Keratinocyte (primary cell): ENCODE results near the gene STK11. TPM values are rescaled to one million over a fixed set of nuclear protein-coding genes. Genes with fewer than 3 reads are reported as not detected.

ENCODE experiments used
- DNase-seq: peaks from one replicate; pipeline ENCODE4 v3.0.0-alpha.2; 2011; ENCODE audit warnings: low read depth, missing footprints, low spot score
- FAIRE-seq: peaks from 2 replicates; lab custom pipeline; 2011; peaks lifted over from hg19 to GRCh38; lab: Jason Lieb, UNC
- H2AFZ ChIP-seq: 2 replicates; pipeline ENCODE4 v1.6.0; 2012; ENCODE audit warnings: low read length, control low read depth, inconsistent platforms; ENCODE audit not compliant: control insufficient read depth
- H3K27ac ChIP-seq: 2 replicates; pipeline ENCODE4 v1.5.1; 2011; ENCODE audit warnings: low read length; ENCODE audit not compliant: control insufficient read depth, insufficient read depth
- H3K27me3 ChIP-seq: 3 replicates; pipeline ENCODE4 v1.6.0; 2011; ENCODE audit warnings: low read length; ENCODE audit not compliant: control insufficient read depth, insufficient read depth; ENCODE audit errors: extremely low read depth
- H3K36me3 ChIP-seq, 2 experiments: 2 replicates in 1 of 2; 3 replicates in 1 of 2; pipeline ENCODE4 v1.5.1; 2011; ENCODE audit warnings: low read length in 2 of 2, mild to moderate bottlenecking in 1 of 2; ENCODE audit not compliant: control insufficient read depth in 2 of 2, insufficient read depth in 2 of 2; ENCODE audit errors: extremely low read depth in 1 of 2
- H3K4me1 ChIP-seq: 3 replicates; pipeline ENCODE4 v1.5.1; 2011; ENCODE audit warnings: low read length; ENCODE audit not compliant: control insufficient read depth, insufficient read depth; ENCODE audit errors: extremely low read depth
- H3K4me2 ChIP-seq: 3 replicates; pipeline ENCODE4 v1.6.0; 2011; ENCODE audit warnings: low read depth, low read length; ENCODE audit not compliant: control insufficient read depth, insufficient read depth; ENCODE audit errors: extremely low read depth
- H3K4me3 ChIP-seq, 3 experiments: fragments of 200-600 bp in 1 of 3; sonication (generic) in 1 of 3; 2 replicates in 2 of 3; 3 replicates in 1 of 3; pipeline ENCODE4 v1.5.1; 2011 to 2016; ENCODE audit warnings: low read length in 3 of 3, mild to moderate bottlenecking in 3 of 3, control low read depth in 2 of 3, inconsistent platforms in 1 of 3, low read depth in 1 of 3, mixed read lengths in 1 of 3, mixed run types in 1 of 3, moderate library complexity in 1 of 3; ENCODE audit not compliant: control insufficient read depth in 2 of 3, insufficient read depth in 2 of 3; ENCODE audit errors: extremely low read depth in 1 of 3
- H3K79me2 ChIP-seq: 2 replicates; pipeline ENCODE4 v1.6.0; 2012; ENCODE audit warnings: low read length; ENCODE audit not compliant: control insufficient read depth, insufficient read depth
- H3K9ac ChIP-seq: 3 replicates; pipeline ENCODE4 v1.6.0; 2011; ENCODE audit warnings: low read length; ENCODE audit not compliant: control insufficient read depth, insufficient read depth; ENCODE audit errors: extremely low read depth
- H3K9me1 ChIP-seq: 3 replicates; pipeline ENCODE4 v1.6.0; 2011; ENCODE audit warnings: low read length; ENCODE audit not compliant: control insufficient read depth, insufficient read depth; ENCODE audit errors: extremely low read depth
- H3K9me3 ChIP-seq: 2 replicates; pipeline ENCODE4 v1.5.1; 2012; ENCODE audit warnings: low read depth, low read length; ENCODE audit not compliant: control insufficient read depth
- H4K20me1 ChIP-seq: 3 replicates; pipeline ENCODE4 v1.6.0; 2011; ENCODE audit warnings: low read length; ENCODE audit not compliant: control insufficient read depth, insufficient read depth; ENCODE audit errors: extremely low read depth
- CTCF ChIP-seq, 3 experiments: IDR thresholded peaks in 1 of 3; conservative IDR thresholded peaks in 1 of 3; optimal IDR thresholded peaks in 1 of 3; 2 replicates in 2 of 3; 3 replicates in 1 of 3; pipeline versions ENCODE3 to v1.5.1; 2011; ENCODE audit warnings: low read length in 3 of 3, mild to moderate bottlenecking in 3 of 3, moderate library complexity in 2 of 3, control low read depth in 1 of 3, inconsistent platforms in 1 of 3; ENCODE audit not compliant: insufficient read depth in 2 of 3; ENCODE audit errors: extremely low read depth in 1 of 3
- EZH2 ChIP-seq: IDR thresholded peaks from one replicate; pipeline ENCODE4 v1.6.1; 2012; ENCODE audit warnings: inconsistent platforms, mild to moderate bottlenecking, low read length, moderate library complexity
- dilution Hi-C: fragments of 300-500 bp; cut with MboI; formaldehyde crosslinking; loops from one replicate; pipeline ENCODE4 v1.7.0; 2020; ENCODE audit warnings: low sequenced_read_pairs; ENCODE audit not compliant: extremely low pct_ligation_motif_present
- polyA plus RNA-seq, 5 experiments: library from polyadenylated mRNA; depleted of rRNA in 3 of 5; stranded (reverse) in 3 of 5; stranded (forward) in 1 of 5; unstranded in 1 of 5; fragments of >200 nt; gene quantifications; 1 replicate in 1 of 5; 2 replicates in 3 of 5; 3 replicates in 1 of 5; pipeline versions ENCODE4 v1.2.1 to v1.2.3, GENCODE V29; 2011 to 2012; ENCODE audit warnings: missing spikeins in 2 of 5, low read depth in 1 of 5, low replicate concordance in 1 of 5

The STK11 gene
- polyA plus RNA-seq, 1 donor (not counting 4 experiments of a cell fraction or from before 2014, with no cell fraction given), result 24.6 TPM

GRCh38 chr19:1237754-1238368 lies 32.3 kb downstream of the STK11 start, which contains the start of gene CBARP:
Gene CBARP (minus strand): TSS chr19:1238005. CDS start chr19:1236100, 1,905 bp downstream.
- no peaks in the 10 kb centered on the region for H3K9me1 ChIP-seq
- H3K36me3 ChIP-seq, result peaks cover 4 to 10% of the 10 kb centered on the region in 2 experiments
- FAIRE-seq (no peak), DNase-seq (no peak)
- H3K4me1 ChIP-seq, result peaks cover 27% of the 10 kb centered on the region
- no peaks in the 10 kb centered on the region for H4K20me1 ChIP-seq
- H3K4me2 ChIP-seq, result peak within 1 kb of the TSS; percentile 79
- peak within 1 kb of the TSS; percentile 15 for H2AFZ ChIP-seq
- H3K4me3 ChIP-seq, result peak within 1 kb of the TSS; percentile 64 to 84 (median 77)
- TF ChIP-seq CTCF (optimal IDR thresholded peaks at IDR 0.05 in 1 of 3, IDR thresholded peaks at IDR 0.05 in 1 of 3, conservative IDR thresholded peaks at IDR 0.05 in 1 of 3; ENCODE audit: extremely low read depth in 1 of 3, insufficient read depth in 2 of 3, low read length in 3 of 3), result no peak
- TF ChIP-seq EZH2, result no peak
- H3K79me2 ChIP-seq, result peaks cover 11% of the 10 kb centered on the region
- H3K9me3 ChIP-seq, result no peaks in the 10 kb centered on the region
- no peak within 1 kb of the TSS for H3K27ac ChIP-seq
- dilution Hi-C loops, result no loop called here
- peak within 1 kb of the TSS; percentile 60 for H3K9ac ChIP-seq
- H3K27me3 ChIP-seq, result no peaks in the 10 kb centered on the region

DNA sequence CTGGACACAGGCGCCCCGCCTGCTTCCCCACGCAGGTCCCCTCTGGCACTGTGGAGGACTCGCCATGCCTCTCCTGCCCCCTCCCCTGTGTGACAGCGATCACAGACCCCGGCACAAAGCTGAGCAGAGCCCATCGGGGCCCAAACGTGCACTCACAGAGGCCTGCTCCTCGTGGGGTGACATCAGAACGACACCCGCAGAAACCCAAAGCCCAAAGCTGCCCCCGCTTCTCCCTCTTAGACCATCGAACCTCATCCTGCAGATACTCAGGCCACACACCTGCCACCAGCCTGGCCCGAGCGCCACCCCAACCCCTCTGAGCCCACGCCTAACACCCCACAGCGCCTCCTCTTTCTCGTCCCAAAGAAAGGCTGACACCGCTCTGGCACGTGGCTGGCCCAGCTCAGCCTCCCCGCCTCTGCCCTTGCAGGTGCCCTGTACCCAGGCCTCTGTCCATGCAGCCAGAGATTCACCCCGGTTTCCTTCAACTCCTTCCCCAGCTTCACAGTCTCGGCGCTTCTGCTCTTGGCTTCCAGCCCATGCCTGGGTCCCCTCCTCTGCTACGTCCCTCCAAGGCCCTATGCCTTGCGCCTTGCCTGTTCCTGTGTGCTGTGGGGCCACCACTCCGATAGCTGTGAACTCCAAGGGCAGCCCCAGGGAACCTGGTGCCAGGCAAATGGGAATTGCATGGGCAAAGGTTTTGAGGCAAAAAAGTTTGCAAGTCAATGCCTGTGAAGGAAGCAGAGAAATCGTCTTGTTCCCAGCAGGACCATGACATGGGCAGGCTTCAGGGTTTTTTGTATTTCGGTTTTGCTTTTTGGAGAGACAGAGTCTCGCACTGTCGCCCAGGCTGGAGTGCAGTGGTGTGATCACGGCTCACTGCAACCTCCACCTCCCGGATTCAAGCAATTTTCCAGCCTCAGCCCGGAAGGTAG lies 33.1 kb downstream of the STK11 start:
- dilution Hi-C loops, result no loop called here
- FAIRE-seq (no peak), DNase-seq (no peak)
- Histone ChIP-seq H3K36me3 (peaks cover 3 to 8% of the 10 kb centered on the region in 2 experiments), H3K27ac (no peak overlapping the region), H2AFZ (no peak overlapping the region), H3K9me1 (no peaks in the 10 kb centered on the region), H3K4me1 (peaks cover 24% of the 10 kb centered on the region), H3K9me3 (no peaks in the 10 kb centered on the region), H3K9ac (no peak overlapping the region), H3K79me2 (peaks cover 16% of the 10 kb centered on the region), H4K20me1 (no peaks in the 10 kb centered on the region), H3K4me3 (peak overlapping the region in 1 of 3 experiments; percentile 24), H3K27me3 (no peaks in the 10 kb centered on the region), H3K4me2 (peak overlapping the region; percentile 3)
- no peak for TF ChIP-seq CTCF (optimal IDR thresholded peaks at IDR 0.05 in 1 of 3, IDR thresholded peaks at IDR 0.05 in 1 of 3, conservative IDR thresholded peaks at IDR 0.05 in 1 of 3; ENCODE audit: extremely low read depth in 1 of 3, insufficient read depth in 2 of 3, low read length in 3 of 3)
- no peak for TF ChIP-seq EZH2
